Left lobe of liver (tissue), 2 donors: ENCODE data around the gene DMRTA2. TPM values are rescaled to one million over a fixed set of nuclear protein-coding genes. Genes with fewer than 3 reads are reported as not detected.

Experiments
- ATAC-seq: fragments of 200-7000 bp; cut with Tn5 transposase; one replicate; pipeline ENCODE4 v1.9.1; 2020; ENCODE audit warnings: mild to moderate bottlenecking, moderate library complexity
- DNase-seq: peaks from one replicate; pipeline ENCODE4 v3.0.0-alpha.2; 2020; ENCODE audit warnings: low spot score
- total RNA-seq: library from RNA; stranded (reverse); gene quantifications from one replicate; pipeline ENCODE4 v1.2.1, GENCODE V29; 2021
- donor health status: DM: no; HTN: no; CAD: no; lungs with moderate emphysema.
- donor health status: DM: no; HTN: yes; CAD: no.

The DMRTA2 gene
- total RNA-seq = not detected

DNA sequence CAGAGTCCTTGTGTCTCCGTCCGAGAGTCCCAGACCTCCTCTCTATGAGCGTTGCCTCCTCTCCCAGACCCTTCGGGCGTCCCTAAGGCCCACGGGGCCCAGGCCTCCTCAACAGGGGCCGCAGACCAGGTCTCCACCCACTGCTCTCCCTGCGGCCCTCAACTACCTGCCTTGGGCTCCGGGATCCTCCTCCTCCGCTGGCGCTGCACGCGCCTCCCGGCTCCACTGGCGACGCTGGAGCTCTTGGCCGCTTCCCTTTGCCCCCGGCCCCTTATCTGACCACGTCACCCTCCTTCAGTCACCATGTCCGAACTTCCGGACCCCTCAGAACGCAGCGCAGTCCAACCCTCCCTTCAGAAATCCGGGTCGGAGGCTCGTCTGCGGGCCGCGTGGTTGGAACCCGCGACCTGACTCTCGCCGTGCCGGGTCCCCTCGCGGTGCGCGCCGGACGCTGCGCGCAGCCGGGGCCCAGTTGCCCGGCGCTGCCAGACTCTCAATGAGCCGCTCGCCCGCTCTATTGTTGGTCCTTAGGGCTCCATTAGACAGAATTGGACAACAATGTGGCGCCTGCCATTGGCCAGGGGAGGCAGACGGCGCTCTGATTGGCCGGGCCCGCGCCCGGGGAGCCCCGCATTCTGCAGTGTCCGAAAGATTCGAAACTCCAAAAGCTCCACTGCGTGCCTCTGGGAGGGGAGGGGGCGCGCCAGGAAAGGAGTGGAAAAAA is at the start of gene DMRTA2:
TSS of gene DMRTA2 (minus strand) at position 498 of the 724 bp plus-strand sequence. CDS start 1,907 bp downstream, outside the sequence.
- DNase-seq = no peak
- no peak for ATAC-seq

DNA sequence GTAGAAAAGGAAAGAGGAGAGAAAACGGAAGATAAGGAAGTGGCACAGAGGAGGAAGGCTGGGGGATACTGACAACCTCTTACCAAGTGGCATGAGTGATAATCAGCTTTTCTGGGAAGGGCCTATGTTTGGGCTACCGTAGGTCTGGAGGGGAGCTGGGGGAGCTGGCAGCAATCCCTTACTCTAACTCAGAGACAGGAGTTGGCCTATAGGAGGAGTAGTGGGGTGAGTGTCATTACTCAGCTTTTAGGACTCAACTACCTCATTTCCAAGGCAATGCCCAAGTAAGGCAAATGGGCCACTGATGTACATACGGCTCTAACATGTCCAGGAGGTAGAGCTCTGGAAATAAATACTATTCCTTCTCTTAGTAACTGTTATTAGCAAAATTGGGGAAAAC is 48.7 kb upstream of the DMRTA2 start:
- no peak for ATAC-seq
- no peak for DNase-seq

DNA sequence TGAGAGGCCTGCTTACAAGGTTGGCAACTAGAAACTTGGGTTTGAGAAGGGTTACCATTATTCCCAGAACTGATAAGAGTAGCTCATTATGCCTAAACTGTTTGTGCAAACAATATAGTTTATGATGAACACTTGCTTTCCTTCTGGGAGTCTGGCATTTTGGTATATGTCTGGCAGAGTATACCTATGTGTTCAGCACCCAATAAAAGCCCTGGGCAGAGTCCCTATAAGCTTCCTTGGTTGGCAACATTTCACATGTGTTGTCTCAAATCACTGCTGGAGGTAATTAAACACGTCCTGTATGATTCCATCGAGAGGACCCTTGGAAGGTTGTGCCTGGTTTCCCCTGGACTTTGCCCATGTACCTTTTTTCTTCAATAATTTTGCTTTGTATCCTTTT is 39.7 kb upstream of the DMRTA2 start:
- DNase-seq (no peak), ATAC-seq (no peak)

DNA sequence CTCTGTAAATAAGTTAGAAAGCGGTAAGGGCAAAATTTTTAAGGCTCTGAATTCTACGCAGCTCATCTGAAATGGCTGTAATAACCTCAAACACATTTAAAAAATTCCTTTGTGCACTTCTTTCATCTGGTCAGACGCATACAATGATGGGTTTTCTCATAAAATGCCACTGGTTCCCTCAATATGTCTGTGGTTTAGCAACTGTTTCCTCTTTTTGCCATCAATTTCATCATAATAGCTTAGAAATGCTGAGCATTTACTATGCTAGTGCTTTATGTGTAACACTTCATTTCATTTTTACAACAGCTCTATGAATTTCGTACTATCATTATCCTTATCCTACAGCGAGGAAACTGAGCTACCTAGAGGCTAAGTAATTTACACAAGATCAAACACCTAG is 35.3 kb upstream of the DMRTA2 start:
- ATAC-seq = no peak
- DNase-seq = no peak

DNA sequence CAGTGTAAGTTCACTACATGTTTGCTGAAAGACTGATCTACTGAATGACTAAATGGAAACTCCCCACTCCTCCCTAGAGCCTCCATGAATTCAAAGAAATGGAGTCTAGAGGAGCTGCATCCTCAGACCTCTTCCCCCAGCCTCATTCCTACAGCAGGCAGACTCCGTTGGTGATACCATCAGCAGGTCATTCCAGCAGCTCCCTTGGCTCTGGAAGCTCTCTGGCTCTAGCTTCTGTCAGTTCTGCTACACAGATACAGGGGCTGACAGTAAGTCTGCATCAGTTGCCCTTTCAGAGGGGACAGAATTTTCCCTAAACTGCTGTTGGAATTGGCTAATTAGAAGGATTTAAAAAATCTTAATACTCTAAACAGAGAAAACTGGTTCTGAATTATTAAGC is 31.7 kb upstream of the DMRTA2 start:
- no peak for ATAC-seq
- DNase-seq = no peak

DNA sequence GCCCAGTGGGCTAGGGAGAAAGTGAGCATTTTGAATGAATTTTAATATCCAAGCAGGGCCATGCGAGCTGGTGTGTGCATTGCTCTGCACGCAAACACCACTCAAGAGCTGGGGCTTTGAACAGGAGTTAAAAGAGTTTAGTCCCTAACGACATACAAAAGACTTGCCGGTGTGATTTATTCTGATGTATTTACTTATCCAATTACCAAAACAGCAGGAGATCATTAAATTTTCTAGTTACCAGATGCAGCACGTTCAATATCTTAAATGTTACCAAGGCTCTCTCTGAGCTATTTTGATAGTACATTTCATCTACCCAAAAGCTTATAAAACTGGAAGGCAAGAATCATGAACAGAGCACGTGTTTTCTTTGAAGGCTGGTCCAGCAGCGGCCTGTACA is 30.0 kb upstream of the DMRTA2 start:
- no peak for DNase-seq
- no peak for ATAC-seq

DNA sequence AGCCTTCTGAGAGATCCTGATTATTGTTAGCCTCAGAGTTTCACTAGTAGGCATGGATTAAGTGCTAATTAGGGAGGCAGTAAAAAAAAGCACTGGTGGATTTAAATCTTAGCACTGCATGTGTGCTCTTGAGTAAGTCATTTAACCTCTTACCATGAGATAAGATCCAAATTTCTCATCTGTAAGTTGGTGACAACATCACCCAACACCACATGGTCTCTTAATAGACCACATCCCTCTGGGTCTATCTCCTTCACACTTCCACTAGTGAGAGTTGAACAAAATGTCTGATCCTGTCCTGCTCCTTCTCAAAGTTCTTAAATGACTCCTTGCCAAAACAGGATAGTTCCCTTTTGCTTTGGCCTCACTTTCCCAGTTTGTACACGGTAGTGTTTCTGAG is 29.5 kb upstream of the DMRTA2 start:
- DNase-seq (no peak), ATAC-seq (no peak)

DNA sequence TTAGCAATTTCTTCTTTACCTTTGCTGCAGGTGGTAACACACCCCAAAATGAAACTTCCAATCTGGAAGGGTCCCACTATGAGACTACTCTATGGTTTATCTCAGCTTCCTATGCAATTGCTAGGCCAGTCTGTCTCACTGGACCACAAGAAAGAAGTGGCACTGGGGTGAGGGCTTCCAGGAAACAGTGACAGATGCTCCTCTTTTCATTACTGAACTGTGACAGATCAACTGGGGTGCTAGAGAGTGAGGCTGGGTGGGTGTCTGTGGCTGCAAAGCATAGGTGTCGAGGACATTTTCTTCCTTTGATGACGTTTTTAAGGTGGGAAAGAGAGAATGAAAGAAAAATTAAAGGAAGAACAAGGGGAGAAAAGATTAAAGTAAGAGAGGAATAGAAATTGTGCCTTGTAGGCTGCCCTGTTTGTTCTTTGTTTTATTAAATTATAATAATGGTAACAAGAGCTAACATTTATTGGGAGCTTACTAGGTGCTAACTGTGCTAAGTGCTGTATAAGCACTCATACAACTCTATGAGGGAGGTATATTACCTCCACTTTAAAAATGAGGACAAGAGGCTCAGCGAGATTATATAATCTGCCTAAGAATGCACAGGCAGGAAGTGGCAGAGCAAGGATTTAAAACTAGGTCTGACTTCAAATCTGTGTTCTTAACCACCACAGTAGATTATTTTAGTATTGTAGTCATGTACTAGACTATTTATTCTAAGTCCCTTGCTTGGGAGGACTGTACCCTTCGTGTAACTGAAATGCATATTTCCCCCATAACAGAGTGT is 27.8 kb upstream of the DMRTA2 start:
- DNase-seq (no peak), ATAC-seq (no peak)

DNA sequence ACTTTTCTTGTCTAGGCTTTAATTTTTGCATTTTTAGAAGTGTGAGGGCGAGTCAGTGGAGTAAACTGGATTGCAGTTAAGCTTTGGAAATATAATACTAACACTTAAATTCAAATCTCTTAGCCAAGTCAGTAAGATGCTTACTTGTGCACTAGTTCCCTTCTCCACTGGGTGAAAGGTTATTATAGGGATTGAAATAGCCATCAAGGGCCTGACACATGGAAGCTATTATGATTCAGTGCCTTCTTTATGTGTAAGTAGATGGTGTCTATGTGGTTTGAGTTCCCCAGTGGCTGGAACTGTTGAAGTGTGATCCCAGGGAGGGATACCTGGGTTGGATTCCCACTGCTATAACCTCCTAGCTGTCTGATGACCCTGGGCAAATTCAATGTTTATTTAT is 24.7 kb upstream of the DMRTA2 start:
- ATAC-seq = no peak
- DNase-seq = no peak

DNA sequence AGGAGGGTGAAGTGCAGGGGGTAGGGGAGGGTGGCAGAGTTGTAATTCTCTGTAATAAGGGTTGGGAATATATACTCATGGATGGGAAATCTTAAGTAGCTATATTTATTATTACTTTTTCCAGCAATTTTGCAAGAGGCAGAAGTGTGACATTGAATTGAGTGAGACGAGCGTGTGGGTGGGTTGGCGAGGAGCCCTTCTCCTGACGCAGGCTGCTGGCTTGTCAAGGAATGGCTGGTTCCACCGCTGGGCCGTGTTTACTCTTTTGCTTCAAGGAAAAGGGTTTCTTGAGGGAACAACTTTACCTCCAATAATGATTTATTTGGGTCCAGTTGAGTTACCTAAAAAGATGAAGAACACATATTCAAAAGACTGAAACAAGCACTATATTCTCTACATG is 17.9 kb upstream of the DMRTA2 start:
- no peak for DNase-seq
- no peak for ATAC-seq

DNA sequence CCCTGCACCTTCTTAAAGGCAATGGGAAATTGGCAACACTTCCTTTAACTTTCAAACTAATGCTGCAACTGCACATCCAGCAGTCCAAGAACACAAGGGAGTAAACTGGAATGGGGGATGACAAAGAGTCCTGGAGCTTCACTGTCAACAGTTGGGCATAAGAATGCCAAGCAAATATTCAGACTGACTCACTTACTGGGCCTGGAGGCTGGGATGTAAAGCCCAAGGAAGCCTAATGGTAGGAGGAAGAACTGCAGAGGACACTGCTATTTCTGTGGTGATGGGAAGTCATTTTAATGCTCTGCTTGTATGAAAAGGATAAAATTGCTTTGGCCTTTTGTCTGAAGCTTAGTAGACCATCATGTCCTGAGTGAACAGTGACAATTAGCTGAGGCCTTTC is 15.7 kb upstream of the DMRTA2 start:
- DNase-seq (no peak), ATAC-seq (no peak)

DNA sequence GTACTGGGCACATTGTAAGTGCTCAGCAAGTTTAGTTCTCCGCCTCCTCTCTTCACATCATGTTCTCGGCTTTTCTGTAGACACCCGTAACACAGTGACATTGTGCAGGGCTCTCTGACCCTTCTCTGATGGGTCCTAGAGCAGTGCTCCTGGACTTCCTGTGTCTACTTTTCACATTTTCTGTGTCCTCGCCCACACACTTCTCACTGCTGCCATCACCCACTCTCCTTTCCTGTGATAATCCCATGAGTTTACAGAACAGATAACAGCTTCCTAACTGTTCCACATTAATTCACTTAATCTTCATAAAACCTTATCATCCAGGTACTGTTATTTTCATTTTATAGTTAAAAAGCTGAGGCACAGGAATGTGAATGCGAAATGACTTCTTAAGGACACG is 13.2 kb upstream of the DMRTA2 start:
- no peak for ATAC-seq

DNA sequence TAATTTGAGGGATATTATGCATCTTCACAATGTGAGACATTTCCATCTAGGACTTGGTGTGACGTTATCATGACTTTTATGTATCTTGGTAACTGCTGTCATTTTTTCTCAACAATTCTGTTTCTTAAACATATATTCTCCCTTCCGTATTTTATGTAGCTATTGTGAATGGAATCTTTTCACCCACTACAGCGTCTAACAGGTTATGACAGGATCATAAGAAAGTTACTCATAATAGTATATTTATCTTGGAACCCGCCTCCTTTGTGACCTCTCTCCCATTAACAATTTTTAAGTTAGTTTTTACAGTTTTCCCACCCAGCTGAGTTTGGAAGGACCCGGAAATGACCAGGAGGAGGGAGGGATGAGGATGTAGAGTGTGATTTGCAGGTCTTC is 6.8 kb upstream of the DMRTA2 start:
- ATAC-seq (no peak), DNase-seq (no peak)

More for the DNA sequence above, 13.2 kb upstream of the DMRTA2 start:
- DNase-seq = no peak

DNA sequence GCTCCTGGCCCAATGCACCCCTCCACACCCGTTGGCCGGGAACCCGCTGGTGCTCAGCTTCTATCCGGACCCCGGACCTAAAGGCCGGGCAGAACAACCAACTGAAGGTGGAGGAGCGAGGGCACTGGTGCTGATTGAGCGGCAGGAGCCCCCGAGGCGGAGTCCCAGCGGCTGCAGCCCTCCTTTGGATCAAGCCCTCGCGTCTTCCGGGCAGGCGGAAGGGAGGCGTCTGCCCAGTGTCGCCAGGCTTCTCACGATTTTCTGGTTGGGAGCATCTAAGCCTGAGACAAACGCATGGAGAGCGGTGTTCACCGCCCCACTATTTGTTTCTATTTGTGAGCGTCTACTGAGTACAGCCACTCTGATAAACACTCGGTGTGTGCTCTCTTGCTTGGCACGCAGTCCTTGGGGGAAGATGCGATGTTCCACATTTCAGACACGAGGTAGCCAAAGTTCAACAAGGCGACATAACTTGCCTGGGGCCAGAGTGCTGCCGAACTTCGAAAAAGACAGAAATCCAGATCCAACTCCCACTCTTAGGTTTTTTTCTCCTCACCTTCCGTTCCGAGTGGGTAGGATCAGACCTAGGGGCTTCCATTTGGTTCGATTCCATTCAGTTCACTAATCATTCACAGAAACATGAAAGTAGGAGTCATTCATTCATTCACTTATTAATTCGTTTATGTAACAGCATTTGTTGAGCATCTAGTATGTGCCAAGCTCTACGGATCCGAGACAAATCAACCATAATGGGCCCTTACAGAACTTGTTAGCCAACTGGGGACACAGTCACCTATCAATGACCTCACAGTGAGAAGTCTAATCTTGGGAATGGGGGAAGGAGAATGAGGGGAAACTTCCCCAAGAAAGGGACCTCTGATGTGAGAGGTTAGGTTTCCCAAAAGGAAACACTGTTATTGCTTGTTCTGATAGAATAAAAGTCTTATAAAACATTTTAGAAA is 4.9 kb upstream of the DMRTA2 start:
- DNase-seq (no peak), ATAC-seq (peak; percentile 9)

DNA sequence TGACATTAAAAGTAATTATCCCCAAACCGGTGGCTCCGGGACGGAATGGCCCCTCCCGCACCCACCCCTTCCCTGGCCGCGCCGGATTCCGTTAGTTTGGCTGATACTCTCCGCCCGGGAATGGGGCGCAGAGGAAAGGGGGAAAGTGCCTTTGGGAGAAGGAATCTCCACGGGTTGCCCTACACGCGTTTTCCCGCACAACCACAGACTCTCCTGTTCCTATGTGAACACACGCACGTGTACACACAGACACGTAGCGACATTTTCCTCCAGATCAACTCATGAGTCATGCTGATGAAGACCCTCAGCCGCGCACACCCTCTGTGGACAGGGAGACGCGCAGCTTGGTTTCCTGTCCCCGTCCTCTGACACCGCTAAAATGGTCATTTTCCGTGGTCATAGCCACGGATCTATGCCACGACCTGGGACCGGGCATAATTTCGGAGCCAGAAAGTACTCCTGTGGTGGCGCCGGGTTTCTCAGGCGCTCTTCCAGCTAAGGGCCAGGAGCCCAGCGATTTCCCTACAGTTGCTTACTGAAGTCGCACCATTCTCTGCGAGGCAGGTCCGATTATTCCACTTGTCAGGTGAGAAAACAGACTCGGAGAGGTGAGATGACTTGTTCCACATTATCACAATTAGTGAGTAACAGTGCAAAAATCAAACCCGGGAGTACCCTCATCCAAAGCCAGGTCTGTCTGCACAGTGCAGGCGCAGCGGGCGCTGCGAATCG is 4.0 kb upstream of the DMRTA2 start:
- ATAC-seq (peak; percentile 35), DNase-seq (no peak)

DNA sequence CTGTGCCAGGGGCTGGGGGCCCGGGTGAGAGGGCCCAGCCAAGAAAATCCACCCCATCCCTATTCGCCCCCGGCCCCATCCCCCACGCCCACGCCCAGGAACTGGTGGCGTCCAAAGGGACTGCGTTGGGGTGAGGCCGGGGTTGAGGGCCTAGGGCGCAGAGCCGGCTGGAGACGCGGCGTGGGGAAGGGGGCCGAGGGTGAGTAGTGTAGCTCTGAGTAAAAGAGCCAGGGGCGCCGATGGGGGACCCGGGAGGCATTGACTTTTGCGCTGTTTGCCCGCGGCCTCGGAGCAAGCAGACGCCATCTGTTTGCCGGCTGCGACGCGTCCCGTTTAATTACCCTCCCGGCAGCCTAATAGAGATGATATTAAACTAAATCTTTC is 3.5 kb upstream of the DMRTA2 start:
- no peak for ATAC-seq
- DNase-seq = no peak

DNA sequence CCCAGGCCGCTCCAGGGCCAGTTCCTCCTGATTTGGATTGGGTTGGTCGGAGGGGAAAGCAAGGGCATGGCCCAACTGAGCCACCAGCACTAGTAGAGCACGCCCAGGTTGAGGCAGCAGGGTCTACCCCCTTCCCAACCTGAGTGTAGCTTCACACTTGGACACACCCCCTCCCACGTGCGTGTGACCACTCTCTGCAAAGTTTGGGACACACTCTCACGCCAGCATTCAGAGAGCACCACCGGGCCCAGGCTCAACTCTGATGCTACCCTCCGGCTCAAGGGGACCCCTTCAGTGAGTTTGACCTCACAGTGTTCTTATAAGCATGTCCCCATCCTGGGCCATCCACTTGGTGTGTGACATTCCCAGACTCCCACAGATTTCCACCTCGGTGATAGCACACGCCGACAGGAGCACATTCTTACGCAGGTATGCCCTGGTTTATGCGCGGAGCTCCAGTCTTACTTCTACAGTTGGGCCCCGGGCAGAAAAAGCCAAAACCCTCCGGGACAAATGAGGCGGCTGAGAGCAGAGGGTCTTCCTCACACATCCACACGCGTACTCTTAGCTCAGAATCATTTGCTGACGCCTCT is 3.0 kb upstream of the DMRTA2 start:
- no peak for ATAC-seq
- no peak for DNase-seq

DNA sequence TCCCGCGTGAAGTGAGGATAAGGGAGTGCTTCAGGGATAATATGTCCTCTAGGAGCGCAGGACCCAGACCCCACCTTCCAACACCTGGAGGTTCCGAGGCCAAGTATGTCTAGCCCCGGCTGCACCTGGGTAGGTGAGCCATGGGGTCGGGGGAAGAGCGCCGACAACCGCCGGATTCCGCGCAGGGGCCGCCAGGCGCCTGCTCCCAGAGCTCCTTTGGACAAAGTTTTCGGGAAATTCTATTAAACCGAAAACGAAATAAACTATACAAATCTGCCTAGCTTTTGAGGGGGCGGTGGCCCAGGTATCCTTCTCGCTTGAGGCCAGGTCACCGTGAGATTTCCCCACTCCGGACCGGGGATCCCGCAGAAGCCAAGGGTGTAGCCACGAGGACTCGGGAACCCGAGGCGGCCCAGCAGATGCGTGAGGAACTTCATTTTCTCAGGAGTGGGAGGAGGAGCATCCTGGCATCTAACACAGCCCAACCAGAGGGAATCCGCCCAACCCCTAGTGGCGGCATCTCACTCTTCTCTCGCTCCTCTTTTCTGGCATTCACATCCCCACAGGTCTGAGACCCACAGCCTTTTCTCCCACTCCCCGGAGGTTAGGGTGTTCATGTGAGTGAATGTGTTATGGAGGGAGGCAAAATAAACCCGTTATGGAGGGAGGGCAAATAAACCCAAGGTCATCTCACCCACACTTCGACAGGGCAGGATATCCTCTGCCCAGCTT is 2.3 kb upstream of the DMRTA2 start:
- no peak for ATAC-seq

DNA sequence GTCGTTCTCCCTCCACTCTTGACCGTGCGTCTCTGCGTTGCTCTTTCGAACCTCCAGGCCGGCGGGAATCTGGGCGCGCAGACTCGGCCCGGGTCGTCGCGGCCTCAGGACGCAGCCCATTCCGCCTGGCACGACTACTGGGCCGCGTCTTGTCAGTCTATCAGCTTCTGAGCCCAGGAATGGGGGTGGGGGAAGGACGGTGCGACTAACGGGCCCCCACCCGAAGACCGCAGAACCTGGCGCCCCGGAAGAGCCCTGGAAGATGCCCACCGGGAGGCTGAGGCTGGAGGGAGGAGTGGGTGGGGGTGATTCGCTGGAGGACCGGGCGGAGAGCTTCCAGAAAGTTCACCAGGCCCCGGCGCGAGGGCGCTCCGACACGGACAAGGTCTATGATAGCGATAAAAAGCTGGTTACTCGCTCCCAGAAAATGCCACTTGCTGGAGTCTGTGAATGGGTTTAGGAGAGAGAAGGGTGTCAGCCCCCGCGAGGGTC is 1.7 kb upstream of the DMRTA2 start:
- DNase-seq (no peak), ATAC-seq (no peak)

More for the DNA sequence above, 2.3 kb upstream of the DMRTA2 start:
- DNase-seq = no peak
